HCT116 (cell line): ENCODE results near the gene CENPU. TPM values are rescaled to one million over a fixed set of nuclear protein-coding genes. Genes with fewer than 3 reads are reported as not detected.
"Not testable (repeated sequence)": the region's sequence is repeated elsewhere in the genome, so short reads cannot be mapped to it uniquely, and the experiment has no call there.

Experiments
- ATAC-seq: fragments of 200-7000 bp; cut with Tn5 transposase; 2 replicates; pipeline ENCODE4 v1.9.1; 2020; ENCODE audit warnings: mild to moderate bottlenecking, moderate library complexity
- BruUV-seq: library from RNA; stranded (reverse); fragments of 400-500 nt; replicated peaks from 2 replicates; lab custom pipeline; 2021; lab: Mats Ljungman, UMichigan
- CTCF ChIA-PET: fragments of 300-600 bp; sonication (Branson Sonifier 250); formaldehyde crosslinking; loops from one replicate; lab custom pipeline; 2021; ENCODE audit warnings: antibody characterized with exemption; lab: Charles Lee
- POLR2A ChIA-PET: fragments of 300-600, 350-600 bp; sonication (Branson Sonifier 250); formaldehyde crosslinking; loops from one replicate; lab custom pipeline; 2021; ENCODE audit warnings: antibody characterized with exemption; lab: Charles Lee
- RAD21 ChIA-PET, 2 experiments: fragments of 300-600 bp; sonication (Branson Sonifier 250); formaldehyde crosslinking; loops; one replicate each; lab custom pipeline; 2023; ENCODE audit warnings: low total read pairs in 2 of 2; ENCODE audit not compliant: uncharacterized antibody in 2 of 2, unreplicated experiment in 2 of 2, low non-redundant PET in 1 of 2; lab: Charles Lee
- DNase-seq: peaks from one replicate; pipeline ENCODE4 v3.0.0-alpha.2; 2010; ENCODE audit warnings: low read depth, low spot score
- H2AFZ ChIP-seq: fragments of 200-600 bp; shearing (Covaris generic), sonication (generic); 2 replicates; pipeline ENCODE4 v1.6.1; 2017; ENCODE audit warnings: low read depth, mixed run types, mixed read lengths, antibody characterized with exemption, low read length; ENCODE audit not compliant: poor library complexity, severe bottlenecking
- H3K27ac ChIP-seq: 2 replicates; pipeline ENCODE4 v1.5.1; 2012; ENCODE audit warnings: low read depth, low read length
- H3K27me3 ChIP-seq: fragments of 200-600 bp; sonication (generic); 2 replicates; pipeline ENCODE4 v1.6.1; 2016; ENCODE audit warnings: mixed run types, low read length, mixed read lengths; ENCODE audit not compliant: insufficient read depth
- H3K36me3 ChIP-seq, 2 experiments: fragments of 200-500 bp in 1 of 2; fragments of 200-600 bp in 1 of 2; sonication (Bioruptor generic) in 1 of 2; sonication (generic) in 1 of 2; 2 replicates each; pipeline versions ENCODE4 v1.5.1 to v1.6.1; 2014 to 2016; ENCODE audit warnings: low read length in 2 of 2, inconsistent platforms in 1 of 2, mixed read lengths in 1 of 2, mixed run types in 1 of 2; ENCODE audit not compliant: insufficient read depth in 2 of 2, control insufficient read depth in 1 of 2
- H3K4me1 ChIP-seq, 2 experiments: fragments of 200-600 bp in 1 of 2; sonication (generic) in 1 of 2; 2 replicates each; pipeline versions ENCODE4 v1.5.1 to v1.6.1; 2012 to 2017; ENCODE audit warnings: low read length in 2 of 2, inconsistent platforms in 1 of 2, mild to moderate bottlenecking in 1 of 2, mixed read lengths in 1 of 2, mixed run types in 1 of 2, moderate library complexity in 1 of 2; ENCODE audit not compliant: insufficient read depth in 2 of 2, control insufficient read depth in 1 of 2
- H3K4me2 ChIP-seq: fragments of 200-600 bp; sonication (generic); 2 replicates; pipeline ENCODE4 v1.6.1; 2017; ENCODE audit warnings: mixed run types, low read length, mixed read lengths
- H3K4me3 ChIP-seq, 2 experiments: fragments of 200-600 bp in 1 of 2; sonication (generic) in 1 of 2; replicated peaks in 1 of 2; 2 replicates each; pipeline ENCODE4 v1.5.1; 2011 to 2016; ENCODE audit warnings: low read length in 2 of 2, control low read depth in 1 of 2, low read depth in 1 of 2, mild to moderate bottlenecking in 1 of 2, mixed read lengths in 1 of 2, mixed run types in 1 of 2
- H3K79me2 ChIP-seq: fragments of 200-600 bp; sonication (generic); 2 replicates; pipeline ENCODE4 v1.6.1; 2017; ENCODE audit warnings: mild to moderate bottlenecking, mixed run types, low read length, moderate library complexity, mixed read lengths; ENCODE audit not compliant: insufficient read depth
- H3K9ac ChIP-seq: fragments of 200-600 bp; sonication (generic); 2 replicates; pipeline ENCODE4 v1.6.1; 2016; ENCODE audit warnings: low read length, mixed read lengths
- H3K9me2 ChIP-seq: fragments of 200-600 bp; sonication (generic), shearing (Covaris generic); 2 replicates; pipeline ENCODE4 v1.6.1; 2017; ENCODE audit warnings: mixed run types, mild to moderate bottlenecking, moderate library complexity; ENCODE audit not compliant: insufficient read depth
- H3K9me3 ChIP-seq, 2 experiments: fragments of 200-500 bp in 1 of 2; fragments of 200-600 bp in 1 of 2; sonication (Bioruptor generic) in 1 of 2; sonication (generic) in 1 of 2; 2 replicates each; pipeline ENCODE4 v1.6.1; 2014 to 2017; ENCODE audit warnings: low read length in 2 of 2, mixed read lengths in 2 of 2, inconsistent platforms in 1 of 2, low read depth in 1 of 2, mild to moderate bottlenecking in 1 of 2, mixed run types in 1 of 2, moderate library complexity in 1 of 2; ENCODE audit not compliant: control insufficient read depth in 1 of 2, insufficient read depth in 1 of 2
- H4K20me1 ChIP-seq: fragments of 200-600 bp; sonication (generic), shearing (Covaris generic); 2 replicates; pipeline ENCODE4 v1.6.1; 2017; ENCODE audit warnings: mixed run types, mild to moderate bottlenecking, moderate library complexity; ENCODE audit not compliant: insufficient read depth
- CBX3 ChIP-seq: IDR thresholded peaks from 2 replicates; pipeline ENCODE4 v1.6.1; 2012; ENCODE audit warnings: low read depth
- EGR1 ChIP-seq: IDR thresholded peaks from 2 replicates; pipeline ENCODE4 v1.6.1; 2012; ENCODE audit warnings: low read depth
- intact Hi-C: fragments of 100-400 bp; cut with micrococcal nuclease; formaldehyde crosslinking; loops from 2 replicates; pipeline ENCODE4 v1.10.0; 2022
- total RNA-seq: library from RNA; stranded (reverse); gene quantifications from one replicate; pipeline ENCODE4 v1.2.1, GENCODE V29; 2021; ENCODE audit not compliant: unreplicated experiment

CENPU gene
- total RNA-seq, 1 experiment from 2014 or later: 28.2 TPM

- CTCF ChIA-PET, H3K27ac ChIP-seq, H3K4me3 ChIP-seq, DNase-seq, H3K4me1 ChIP-seq, H3K36me3 ChIP-seq, ATAC-seq, H3K9ac ChIP-seq, H3K27me3 ChIP-seq, H3K9me3 ChIP-seq, RAD21 ChIA-PET, H3K9me2 ChIP-seq, H2AFZ ChIP-seq, H3K79me2 ChIP-seq, H3K4me2 ChIP-seq, POLR2A ChIA-PET, H4K20me1 ChIP-seq, BruUV-seq: not testable (repeated sequence)
- intact Hi-C loops: loop anchor here (10.0 kb wide), 1 partner anchor 475 kb away; no protein-coding TSS in a partner anchor
Measured at GRCh38 chr4:184739575-184739974, 5.7 kb upstream of the CENPU start.

DNA sequence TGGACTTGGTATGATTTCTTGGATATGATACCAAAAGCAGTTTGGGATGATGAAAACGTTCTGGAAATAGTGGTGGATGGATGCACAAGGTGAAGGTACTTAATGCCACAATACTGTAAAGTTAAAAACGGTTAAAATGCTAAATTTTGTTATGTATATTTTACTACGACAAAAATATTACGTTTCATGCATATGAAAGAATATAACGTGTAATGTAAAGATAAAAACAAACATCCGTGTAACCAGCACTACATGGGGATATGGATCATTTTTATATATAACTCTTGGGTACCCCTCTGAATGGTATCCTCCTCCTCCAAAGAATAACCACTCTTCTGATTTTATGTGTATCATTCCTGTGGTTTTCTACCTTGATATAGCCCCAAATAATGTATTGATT, 862 bp upstream of the CENPU start:
- H3K4me2 ChIP-seq: peak overlapping the region; percentile 84
- TSS peak; percentile 93 for BruUV-seq
- H3K4me1 ChIP-seq: peaks cover 0 to 7% of the 10 kb centered on the region in 2 experiments; a peak in 2 of 4 replicates
- H3K27ac ChIP-seq: no peak overlapping the region
- POLR2A ChIA-PET: interaction anchor here (0.7 to 1.3 kb wide), 3 partner anchors 11 to 87 kb away, joined by 3 to 4 read pairs (median 3); partner anchors contain the start of genes CASP3 and PRIMPOL
- peaks cover 39% of the 10 kb centered on the region for H3K79me2 ChIP-seq
- ATAC-seq (no peak), DNase-seq (no peak)
- CTCF ChIA-PET: interaction anchor here (0.6 to 1.8 kb wide), 2 partner anchors 11 to 361 kb away, joined by 3 to 7 read pairs; no protein-coding TSS in a partner anchor
- no peak overlapping the region for H2AFZ ChIP-seq
- H3K4me3 ChIP-seq: peak overlapping the region; percentile 34 to 81
- peak overlapping the region; percentile 90 for H3K9ac ChIP-seq
- TF ChIP-seq CBX3 (0 out of 2 replicates have a peak, but pooled peaks have one; percentile 3), EGR1 (no peak)
- intact Hi-C loops: loop anchor here (10.0 kb wide), 1 partner anchor 470 kb away; no protein-coding TSS in a partner anchor
- H3K36me3 ChIP-seq: no peaks in the 10 kb centered on the region
- H3K9me3 ChIP-seq: no peaks in the 10 kb centered on the region
- RAD21 ChIA-PET: no interaction called here
- no peaks in the 10 kb centered on the region for H3K9me2 ChIP-seq
- no peaks in the 10 kb centered on the region for H3K27me3 ChIP-seq
- H4K20me1 ChIP-seq: no peaks in the 10 kb centered on the region
